Measurements from ENCODE around the gene CHRNB2. TPM values are rescaled to one million over a fixed set of nuclear protein-coding genes. Genes with fewer than 3 reads are reported as not detected.

Gene CHRNB2
- polyA plus RNA-seq, 1 donor from 2014 or later, result 15.5 TPM

- no peaks in the 10 kb centered on the region for H3K79me2 ChIP-seq (replicated peaks; ENCODE audit: insufficient read depth, low read length)
- no peaks in the 10 kb centered on the region for H3K9me2 ChIP-seq (ENCODE audit: insufficient read depth, low read length)
- H3K36me3 ChIP-seq (ENCODE audit: insufficient read depth, low read length), result peaks cover 5% of the 10 kb centered on the region
- no peaks in the 10 kb centered on the region for H3F3A ChIP-seq (ENCODE audit: insufficient read depth, low read length, poor library complexity, severe bottlenecking)
- no peak overlapping the region for H3K4me2 ChIP-seq (ENCODE audit: low read length)
- H3K9me3 ChIP-seq (ENCODE audit: low read length), result no peaks in the 10 kb centered on the region
- no peak overlapping the region for H2AFZ ChIP-seq (ENCODE audit: low read depth, low read length)
- no peaks in the 10 kb centered on the region for H4K20me1 ChIP-seq (ENCODE audit: insufficient read depth)
- no peak overlapping the region for H3K9ac ChIP-seq (ENCODE audit: low read length)
- H3K27me3 ChIP-seq (ENCODE audit: insufficient read depth, low read depth, low read length), result no peaks in the 10 kb centered on the region
- no peak overlapping the region for H3K4me3 ChIP-seq (ENCODE audit: low read length)
- no peak overlapping the region for H3K27ac ChIP-seq (ENCODE audit: low read length)
- no peak for TF ChIP-seq CTCF (IDR thresholded peaks at IDR 0.05; ENCODE audit: poor library complexity, severe bottlenecking)
- no peak for TF ChIP-seq TAF1 (IDR thresholded peaks at IDR 0.05; ENCODE audit: low read depth)
- no peak for TF ChIP-seq REST (IDR thresholded peaks at IDR 0.05; ENCODE audit: borderline replicate concordance)
- TF ChIP-seq MXI1 (conservative IDR thresholded peaks at IDR 0.05; ENCODE audit: poor library complexity, severe bottlenecking), result no peak
- no peak for TF ChIP-seq EZH2 (IDR thresholded peaks at IDR 0.05; ENCODE audit: borderline replicate concordance, insufficient read depth, low read length, poor library complexity, severe bottlenecking)
- no peak for TF ChIP-seq POLR2AphosphoS5 (IDR thresholded peaks at IDR 0.05)
- no peak for TF ChIP-seq EP300 (conservative IDR thresholded peaks at IDR 0.05; ENCODE audit: poor library complexity, severe bottlenecking)
- TF ChIP-seq RAD21 (conservative IDR thresholded peaks at IDR 0.05), result no peak
- TF ChIP-seq SMC3 (conservative IDR thresholded peaks at IDR 0.05; ENCODE audit: poor library complexity), result no peak
Observed at GRCh38 chr1:154550070-154550469, 17.5 kb upstream of the CHRNB2 start.

GRCh38 chr1:154550657-154551056 is 16.9 kb upstream of the CHRNB2 start:
- H3K9me2 ChIP-seq (ENCODE audit: insufficient read depth, low read length), result no peaks in the 10 kb centered on the region
- H3K27me3 ChIP-seq (ENCODE audit: insufficient read depth, low read depth, low read length), result no peaks in the 10 kb centered on the region
- H3K4me3 ChIP-seq (ENCODE audit: low read length), result no peak overlapping the region
- no peak overlapping the region for H3K27ac ChIP-seq (ENCODE audit: low read length)
- no peak overlapping the region for H2AFZ ChIP-seq (ENCODE audit: low read depth, low read length)
- peaks cover 3% of the 10 kb centered on the region for H3K79me2 ChIP-seq (replicated peaks; ENCODE audit: insufficient read depth, low read length)
- no peaks in the 10 kb centered on the region for H3K9me3 ChIP-seq (ENCODE audit: low read length)
- TF ChIP-seq REST (IDR thresholded peaks at IDR 0.05; ENCODE audit: borderline replicate concordance) (no peak), EZH2 (IDR thresholded peaks at IDR 0.05; ENCODE audit: borderline replicate concordance, insufficient read depth, low read length, poor library complexity, severe bottlenecking) (no peak), SMC3 (conservative IDR thresholded peaks at IDR 0.05; ENCODE audit: poor library complexity) (no peak), EP300 (conservative IDR thresholded peaks at IDR 0.05; ENCODE audit: poor library complexity, severe bottlenecking) (no peak), MXI1 (conservative IDR thresholded peaks at IDR 0.05; ENCODE audit: poor library complexity, severe bottlenecking) (no peak), POLR2AphosphoS5 (IDR thresholded peaks at IDR 0.05) (no peak), RAD21 (conservative IDR thresholded peaks at IDR 0.05) (no peak), TAF1 (IDR thresholded peaks at IDR 0.05; ENCODE audit: low read depth) (no peak)
- H3K4me2 ChIP-seq (ENCODE audit: low read length), result no peak overlapping the region
- H3F3A ChIP-seq (ENCODE audit: insufficient read depth, low read length, poor library complexity, severe bottlenecking), result no peaks in the 10 kb centered on the region
- no peak overlapping the region for H3K9ac ChIP-seq (ENCODE audit: low read length)
- peaks cover 5% of the 10 kb centered on the region for H3K36me3 ChIP-seq (ENCODE audit: insufficient read depth, low read length)
- H4K20me1 ChIP-seq (ENCODE audit: insufficient read depth), result no peaks in the 10 kb centered on the region

All from neural cell (in vitro differentiated cells).